ENCODE data around the gene MFSD1.

DNA sequence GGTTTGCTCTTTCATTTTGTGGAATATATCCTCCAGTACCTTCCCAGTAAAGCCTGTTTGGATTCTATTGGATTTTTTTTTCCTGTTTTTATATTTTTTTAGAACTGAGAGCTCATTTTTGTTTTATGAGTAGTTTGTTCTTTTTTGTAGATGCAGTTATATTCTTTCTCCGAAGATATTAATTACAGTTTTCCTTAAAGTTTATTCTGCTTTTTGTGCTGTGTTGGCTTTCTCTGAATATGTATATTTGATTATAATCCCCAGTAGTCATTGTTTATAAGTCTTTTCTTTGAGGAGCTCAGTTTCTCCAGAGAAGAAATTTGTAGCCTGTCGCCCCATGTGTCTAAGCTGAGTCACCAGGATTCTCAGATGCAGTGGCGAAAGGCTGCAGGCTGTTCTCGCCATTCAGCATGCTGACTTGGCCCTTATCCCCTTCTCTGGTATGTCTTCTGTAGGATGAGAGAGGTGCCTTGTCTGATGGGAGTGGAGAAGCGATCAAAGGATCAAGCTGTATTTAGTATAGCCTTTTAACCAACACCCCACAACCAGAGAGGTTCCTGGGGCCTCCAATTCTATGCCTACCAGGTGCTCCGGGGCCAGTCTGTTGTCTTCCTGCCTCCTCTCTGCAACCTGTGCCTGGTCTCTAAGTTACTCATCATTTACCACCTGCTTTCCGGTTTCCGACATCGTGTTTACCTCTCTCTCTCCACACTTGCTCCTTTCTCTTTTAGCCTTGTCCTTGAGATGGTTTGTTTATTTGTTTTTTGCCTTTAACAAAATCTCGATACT, 31.7 kb upstream of the MFSD1 start:
- TF ChIP-seq EZH2 (IDR thresholded peaks at IDR 0.05; ENCODE audit: low read length, missing control alignments) (no peak), CTCF (conservative IDR thresholded peaks at IDR 0.05 in 1 of 2, IDR thresholded peaks at IDR 0.05 in 1 of 2; ENCODE audit: low read depth in 1 of 2, low read length in 2 of 2) (no peak)
